Stimulated activated naive CD8-positive, alpha-beta T cell treated with anti-CD3 and anti-CD28 coated beads, Interleukin-15, Interleukin-2, amounts not matched to agents 100 U/mL and 50 U/mL, for 24 hours (primary cell): ENCODE data around the gene BGN.
A peak's percentile ranks its signal among the peaks of the same experiment; 100 is the strongest.

Experiments
- ATAC-seq: fragments of 150-1000 bp; cut with Tn5 transposase; one replicate; pipeline ENCODE4 v1.10.0; 2021
- DNase-seq: peaks from one replicate; pipeline ENCODE4 v3.0.0; 2021

Gene BGN

GRCh38 chrX:153460826-153461225 is 34.0 kb upstream of the BGN start:
- ATAC-seq, result peak; percentile 57
- peak; percentile 48 for DNase-seq

GRCh38 chrX:153462291-153462690 is 32.5 kb upstream of the BGN start:
- DNase-seq (no peak), ATAC-seq (no peak)

GRCh38 chrX:153463031-153463430 is 31.7 kb upstream of the BGN start:
- ATAC-seq (no peak), DNase-seq (no peak)

GRCh38 chrX:153463556-153463955 is 31.2 kb upstream of the BGN start:
- DNase-seq, result no peak
- no peak for ATAC-seq

- ATAC-seq (no peak), DNase-seq (no peak)
These were observed 30.7 kb upstream of the BGN start for GRCh38 chrX:153464116-153464515.

- DNase-seq, result no peak
- ATAC-seq, result no peak
These were observed 28.9 kb upstream of the BGN start for GRCh38 chrX:153465691-153466380.

- ATAC-seq (no peak), DNase-seq (no peak)
These were observed 26.7 kb upstream of the BGN start for GRCh38 chrX:153468008-153468580.

GRCh38 chrX:153469811-153470410 is 24.9 kb upstream of the BGN start:
- ATAC-seq (peak; percentile 14), DNase-seq (peak; percentile 39)

GRCh38 chrX:153470411-153471363 is 24.1 kb upstream of the BGN start, which contains the start of gene HAUS7:
Gene HAUS7 (minus strand): TSS chrX:153470576. CDS start chrX:153470557, 19 bp downstream.
- peak; percentile 87 for ATAC-seq
- peak; percentile 86 for DNase-seq

- no peak for DNase-seq
- no peak for ATAC-seq
These were observed 23.0 kb upstream of the BGN start for GRCh38 chrX:153471663-153472280.

GRCh38 chrX:153473126-153473525 is 21.7 kb upstream of the BGN start:
- DNase-seq (no peak), ATAC-seq (no peak)

- DNase-seq (no peak), ATAC-seq (no peak)
These were observed 20.5 kb upstream of the BGN start for GRCh38 chrX:153474266-153474665.

- no peak for ATAC-seq
- DNase-seq, result peak; percentile 31
These were observed 20.1 kb upstream of the BGN start for GRCh38 chrX:153474718-153475117.

GRCh38 chrX:153475271-153475670 is 19.5 kb upstream of the BGN start:
- ATAC-seq (no peak), DNase-seq (no peak)

GRCh38 chrX:153475751-153476281 is 19.0 kb upstream of the BGN start:
- ATAC-seq (no peak), DNase-seq (no peak)

GRCh38 chrX:153476666-153477363 is 18.0 kb upstream of the BGN start:
- ATAC-seq (no peak), DNase-seq (no peak)

GRCh38 chrX:153477364-153477857 is 17.4 kb upstream of the BGN start:
- ATAC-seq (no peak), DNase-seq (no peak)

- no peak for ATAC-seq
- DNase-seq, result no peak
These were observed 16.9 kb upstream of the BGN start for GRCh38 chrX:153477901-153478300.

- no peak for ATAC-seq
- DNase-seq, result no peak
These were observed 16.0 kb upstream of the BGN start for GRCh38 chrX:153478746-153479145.

- ATAC-seq (no peak), DNase-seq (no peak)
These were observed 13.7 kb upstream of the BGN start for GRCh38 chrX:153481043-153481442.
